H1 (cell line): Measurements from ENCODE around the gene SMYD3.

Source experiments
- ATF3 ChIP-seq: IDR thresholded peaks from 2 replicates; pipeline ENCODE4 v1.6.1; 2011; ENCODE audit warnings: low read depth, mild to moderate bottlenecking, low read length; ENCODE audit not compliant: insufficient read depth
- EGR1 ChIP-seq: IDR thresholded peaks from 2 replicates; pipeline ENCODE4 v1.6.1; 2011; ENCODE audit warnings: low read depth, low read length, borderline replicate concordance
- MAFK ChIP-seq: IDR thresholded peaks from 2 replicates; pipeline ENCODE4 v1.6.1; 2012; ENCODE audit warnings: low read depth, mild to moderate bottlenecking, improper control_type of control experiment, low read length
- POLR2A ChIP-seq, 2 experiments: IDR thresholded peaks; 1 replicate in 1 of 2; 2 replicates in 1 of 2; pipeline ENCODE4 v1.6.1; 2011; ENCODE audit warnings: low read depth in 2 of 2, low read length in 2 of 2, mild to moderate bottlenecking in 2 of 2; ENCODE audit errors: control extremely low read depth in 1 of 2
- RAD21 ChIP-seq, 2 experiments: IDR thresholded peaks in 1 of 2; conservative IDR thresholded peaks in 1 of 2; 2 replicates each; pipeline ENCODE4 v1.6.1; 2011; ENCODE audit warnings: low read depth in 2 of 2, low read length in 2 of 2, improper control_type of control experiment in 1 of 2, inconsistent platforms in 1 of 2, mild to moderate bottlenecking in 1 of 2, moderate library complexity in 1 of 2
- SAP30 ChIP-seq: fragments of 300-600 bp; sonication (generic); IDR thresholded peaks from 2 replicates; pipeline ENCODE4 v1.7.1; 2012; ENCODE audit warnings: low read length, moderate library complexity, mild to moderate bottlenecking, inconsistent platforms; ENCODE audit not compliant: insufficient read depth, insufficient replicate concordance
- TF ChIP-seq, protein P1 (sequence below), 3 experiments: IDR thresholded peaks; 1 replicate in 2 of 3; 2 replicates in 1 of 3; pipeline versions ENCODE4 v1.5.1 to v1.6.1; 2011; ENCODE audit warnings: low read length in 3 of 3, mild to moderate bottlenecking in 3 of 3, inconsistent platforms in 2 of 3, low read depth in 1 of 3, moderate library complexity in 1 of 3; ENCODE audit not compliant: insufficient read depth in 1 of 3; ENCODE audit errors: control extremely low read depth in 1 of 3

DNA sequence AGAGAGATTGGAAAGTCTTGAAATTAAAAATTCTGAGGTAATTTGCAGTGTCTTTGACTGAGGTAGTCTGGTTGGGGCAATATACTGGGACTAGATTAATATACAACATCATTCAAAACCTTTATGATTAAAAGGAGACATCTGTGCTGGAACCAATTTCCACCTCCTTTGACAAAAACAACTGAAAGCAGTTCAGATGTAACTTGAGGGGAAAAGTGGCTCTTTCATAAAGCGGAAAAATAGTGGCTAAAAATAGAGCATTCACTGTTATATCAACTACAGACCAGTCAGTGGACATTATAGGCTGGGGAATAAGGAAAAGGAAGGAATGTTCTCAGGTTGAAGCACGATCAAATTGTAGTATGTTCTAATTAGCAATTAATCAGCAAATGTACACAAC is 635.9 kb downstream of the SMYD3 start:
- no peak for TF ChIP-seq POLR2A (IDR thresholded peaks at IDR 0.05; ENCODE audit: control extremely low read depth in 1 of 2, low read depth in 2 of 2, low read length in 2 of 2)
- TF ChIP-seq RAD21 (IDR thresholded peaks at IDR 0.05 in 1 of 2, conservative IDR thresholded peaks at IDR 0.05 in 1 of 2; ENCODE audit: low read depth in 2 of 2, low read length in 2 of 2): no peak
- TF ChIP-seq, protein P1, sequence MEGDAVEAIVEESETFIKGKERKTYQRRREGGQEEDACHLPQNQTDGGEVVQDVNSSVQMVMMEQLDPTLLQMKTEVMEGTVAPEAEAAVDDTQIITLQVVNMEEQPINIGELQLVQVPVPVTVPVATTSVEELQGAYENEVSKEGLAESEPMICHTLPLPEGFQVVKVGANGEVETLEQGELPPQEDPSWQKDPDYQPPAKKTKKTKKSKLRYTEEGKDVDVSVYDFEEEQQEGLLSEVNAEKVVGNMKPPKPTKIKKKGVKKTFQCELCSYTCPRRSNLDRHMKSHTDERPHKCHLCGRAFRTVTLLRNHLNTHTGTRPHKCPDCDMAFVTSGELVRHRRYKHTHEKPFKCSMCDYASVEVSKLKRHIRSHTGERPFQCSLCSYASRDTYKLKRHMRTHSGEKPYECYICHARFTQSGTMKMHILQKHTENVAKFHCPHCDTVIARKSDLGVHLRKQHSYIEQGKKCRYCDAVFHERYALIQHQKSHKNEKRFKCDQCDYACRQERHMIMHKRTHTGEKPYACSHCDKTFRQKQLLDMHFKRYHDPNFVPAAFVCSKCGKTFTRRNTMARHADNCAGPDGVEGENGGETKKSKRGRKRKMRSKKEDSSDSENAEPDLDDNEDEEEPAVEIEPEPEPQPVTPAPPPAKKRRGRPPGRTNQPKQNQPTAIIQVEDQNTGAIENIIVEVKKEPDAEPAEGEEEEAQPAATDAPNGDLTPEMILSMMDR (IDR thresholded peaks at IDR 0.05; ENCODE audit: control extremely low read depth in 1 of 3, insufficient read depth in 1 of 3, low read depth in 1 of 3, low read length in 3 of 3): no peak
- TF ChIP-seq SAP30: no peak
- no peak for TF ChIP-seq MAFK
- TF ChIP-seq EGR1: no peak
- no peak for TF ChIP-seq ATF3
